HUDEP-2 (cell line): ENCODE results near the gene MRPL2.
"Not testable (repeated sequence)": the region's sequence is repeated elsewhere in the genome, so short reads cannot be mapped to it uniquely, and the experiment has no call there.

ENCODE experiments used
- DNase-seq, 76 experiments: peaks; one replicate each; lab custom pipeline; 2025; ENCODE audit not compliant: unreplicated experiment in 76 of 76; lab: John Stamatoyannopoulos, UW

The MRPL2 gene

GRCh38 chr6:43082806-43083655, 23.8 kb upstream of the MRPL2 start:
- DNase-seq = peak in 1 of 76 experiments; percentile 18

GRCh38 chr6:43081922-43082321, 22.7 kb upstream of the MRPL2 start:
- DNase-seq = not testable (repeated sequence)

GRCh38 chr6:43081043-43081442, 21.8 kb upstream of the MRPL2 start:
- no peak for DNase-seq

GRCh38 chr6:43078691-43079090, 19.5 kb upstream of the MRPL2 start:
- no peak for DNase-seq

- no peak for DNase-seq
These were observed 18.8 kb upstream of the MRPL2 start for GRCh38 chr6:43077981-43078511.

- DNase-seq = no peak
These were observed 18.1 kb upstream of the MRPL2 start for GRCh38 chr6:43077333-43077809.

- no peak for DNase-seq
These were observed 17.5 kb upstream of the MRPL2 start for GRCh38 chr6:43076464-43077332.

- no peak for DNase-seq
These were observed 16.6 kb upstream of the MRPL2 start, which contains the start of gene PTK7 for GRCh38 chr6:43075670-43076463. Gene PTK7, plus strand, starts transcription at chr6:43076314. Its CDS starts 175 bp downstream, at chr6:43076489.

GRCh38 chr6:43074847-43075669, 15.8 kb upstream of the MRPL2 start:
- DNase-seq = no peak

GRCh38 chr6:43070028-43070632, 10.9 kb upstream of the MRPL2 start:
- DNase-seq = peak in 20 of 76 experiments; percentile 6 to 45 (median 20)

- DNase-seq = no peak
These were observed 3.6 kb upstream of the MRPL2 start for GRCh38 chr6:43062818-43063217.

GRCh38 chr6:43061861-43062260, 2.6 kb upstream of the MRPL2 start:
- no peak for DNase-seq

- no peak for DNase-seq
These were observed 1.8 kb upstream of the MRPL2 start for GRCh38 chr6:43060755-43061633.

GRCh38 chr6:43060034-43060754, 960 bp upstream of the MRPL2 start:
- no peak for DNase-seq

- peak in 17 of 76 experiments; percentile 5 to 54 (median 25) for DNase-seq
These were observed 703 bp downstream of the MRPL2 start for GRCh38 chr6:43058531-43058930.

- DNase-seq = no peak
These were observed 3.3 kb downstream of the MRPL2 start for GRCh38 chr6:43055966-43056365.

GRCh38 chr6:43054206-43054943, 4.9 kb downstream of the MRPL2 start:
- peak in 2 of 76 experiments; percentile 8 to 32 for DNase-seq
